Ecto neural progenitor cell (in vitro differentiated cells): Measurements from ENCODE around the gene RANBP1.
"Not testable (repeated sequence)": the region's sequence is repeated elsewhere in the genome, so short reads cannot be mapped to it uniquely, and the experiment has no call there.

Experiments
- DNase-seq: peaks from one replicate; pipeline ENCODE4 v3.0.0-alpha.2; 2018; ENCODE audit warnings: low spot score

RANBP1 gene

GRCh38 chr22:20115691-20116375 lies at the start of gene RANBP1:
Gene RANBP1 (plus strand): TSS chr22:20116104. CDS start chr22:20116185, 81 bp downstream.
- DNase-seq: no peak

DNA sequence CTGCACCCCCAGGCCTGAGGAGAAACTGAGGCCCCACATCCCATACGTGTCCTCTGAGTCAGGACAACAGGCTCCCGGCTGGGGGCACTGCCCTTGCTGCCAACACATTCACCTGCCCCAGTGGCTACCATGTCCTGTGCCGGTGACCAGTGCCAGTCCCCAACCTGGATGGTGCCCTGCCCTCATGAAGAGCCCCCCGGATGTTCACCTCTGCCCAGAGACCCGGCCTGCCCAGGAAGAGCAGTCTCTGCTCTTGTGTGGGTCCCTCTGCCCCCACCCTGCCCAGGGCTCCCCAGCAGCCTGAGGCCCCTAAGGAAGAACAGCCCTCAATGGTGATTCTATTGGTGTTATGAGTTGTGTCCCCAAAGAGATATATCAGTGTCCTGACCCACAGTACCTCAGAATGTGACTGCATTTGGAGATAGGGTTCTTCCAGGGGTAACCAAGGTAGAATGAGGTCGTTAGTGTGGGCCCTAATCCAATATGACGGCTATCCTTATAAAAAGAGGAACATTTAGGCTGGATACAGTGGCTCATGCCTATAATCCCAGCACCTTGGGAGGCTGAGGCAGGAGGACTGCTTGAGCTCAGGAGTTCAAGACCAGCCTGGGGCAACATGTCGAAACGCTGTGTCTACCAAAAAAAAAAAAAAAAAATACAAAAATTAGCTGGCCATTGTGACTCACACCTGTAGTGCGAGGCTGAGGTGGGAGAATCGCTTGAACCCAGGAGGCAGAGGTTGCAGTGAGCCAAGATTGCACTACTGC lies 49.1 kb upstream of the RANBP1 start:
- no peak for DNase-seq

DNA sequence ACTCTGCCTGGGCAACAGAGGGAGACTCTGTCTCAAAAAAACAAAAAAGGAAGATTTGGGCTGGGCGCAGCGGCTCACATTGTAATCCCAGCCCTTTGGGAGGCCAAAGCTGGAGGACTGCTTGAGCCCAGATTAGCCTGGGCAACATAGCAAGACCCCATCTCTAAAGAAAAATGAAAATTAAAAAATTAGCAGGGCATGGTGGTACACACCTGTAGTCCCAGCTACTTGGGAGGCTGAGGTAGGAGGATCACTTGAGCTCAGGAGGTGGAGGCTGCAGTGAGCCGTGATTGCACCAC lies 48.6 kb upstream of the RANBP1 start:
- not testable (repeated sequence) for DNase-seq

GRCh38 chr22:20068640-20069039 lies 47.3 kb upstream of the RANBP1 start:
- no peak for DNase-seq

DNA sequence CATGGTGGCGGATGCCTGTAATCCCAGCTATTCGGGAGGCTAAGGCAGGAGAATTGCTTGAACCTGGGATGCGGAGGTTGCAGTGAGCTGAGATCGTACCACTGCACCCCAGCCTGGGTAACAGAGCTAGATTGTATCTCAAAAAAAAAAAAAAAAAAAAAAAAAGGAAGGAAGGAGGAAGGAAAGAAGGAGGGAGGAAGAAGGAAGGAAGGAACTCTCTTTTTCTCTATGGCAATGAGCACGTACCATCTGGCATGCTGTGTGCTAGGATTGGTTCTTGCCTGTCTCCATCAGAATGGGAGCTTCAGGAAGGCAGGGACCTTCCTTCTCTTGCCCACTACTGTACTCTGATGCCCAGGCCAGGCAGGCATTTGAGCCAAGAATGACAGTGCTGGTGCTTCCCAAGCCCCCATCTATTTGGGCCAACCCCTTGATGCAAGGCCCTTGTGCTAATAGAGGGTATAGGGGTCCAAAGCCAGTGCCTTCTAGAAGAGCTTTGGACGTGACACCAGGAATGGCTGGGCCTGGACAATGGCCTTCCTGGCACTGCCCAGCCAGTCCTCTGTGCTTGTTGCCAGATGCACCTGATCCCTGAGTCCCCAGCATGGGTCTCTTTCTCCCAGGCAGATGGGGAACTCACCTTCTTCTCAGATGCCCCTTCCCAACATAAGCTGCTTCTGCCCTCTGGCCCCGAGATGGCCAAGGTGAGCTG lies 46.4 kb upstream of the RANBP1 start:
- DNase-seq: no peak

DNA sequence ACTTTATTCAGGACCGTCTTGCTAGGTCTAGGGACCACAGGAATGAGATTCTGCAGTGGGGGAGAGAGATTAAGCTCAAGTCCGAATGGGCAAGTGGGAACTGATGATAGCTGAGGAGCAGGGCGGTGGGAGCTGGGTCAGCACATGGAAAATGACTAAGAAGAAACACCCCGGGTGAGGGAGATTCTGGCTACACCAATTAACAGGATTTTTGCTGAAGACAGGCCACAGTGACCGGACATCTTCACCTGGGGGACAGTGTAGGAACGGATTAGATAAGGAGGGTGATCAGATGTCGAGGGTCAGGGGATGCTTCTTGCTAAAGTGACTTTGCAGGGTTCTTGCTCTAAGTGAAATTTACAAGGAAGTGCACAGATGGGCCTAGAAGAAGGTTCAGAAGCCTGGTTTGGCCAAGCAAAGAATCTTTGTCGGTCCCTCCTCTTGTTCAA lies 44.4 kb upstream of the RANBP1 start:
- DNase-seq: no peak

- no peak for DNase-seq
Measured at GRCh38 chr22:20076627-20077172, 39.2 kb upstream of the RANBP1 start.

DNA sequence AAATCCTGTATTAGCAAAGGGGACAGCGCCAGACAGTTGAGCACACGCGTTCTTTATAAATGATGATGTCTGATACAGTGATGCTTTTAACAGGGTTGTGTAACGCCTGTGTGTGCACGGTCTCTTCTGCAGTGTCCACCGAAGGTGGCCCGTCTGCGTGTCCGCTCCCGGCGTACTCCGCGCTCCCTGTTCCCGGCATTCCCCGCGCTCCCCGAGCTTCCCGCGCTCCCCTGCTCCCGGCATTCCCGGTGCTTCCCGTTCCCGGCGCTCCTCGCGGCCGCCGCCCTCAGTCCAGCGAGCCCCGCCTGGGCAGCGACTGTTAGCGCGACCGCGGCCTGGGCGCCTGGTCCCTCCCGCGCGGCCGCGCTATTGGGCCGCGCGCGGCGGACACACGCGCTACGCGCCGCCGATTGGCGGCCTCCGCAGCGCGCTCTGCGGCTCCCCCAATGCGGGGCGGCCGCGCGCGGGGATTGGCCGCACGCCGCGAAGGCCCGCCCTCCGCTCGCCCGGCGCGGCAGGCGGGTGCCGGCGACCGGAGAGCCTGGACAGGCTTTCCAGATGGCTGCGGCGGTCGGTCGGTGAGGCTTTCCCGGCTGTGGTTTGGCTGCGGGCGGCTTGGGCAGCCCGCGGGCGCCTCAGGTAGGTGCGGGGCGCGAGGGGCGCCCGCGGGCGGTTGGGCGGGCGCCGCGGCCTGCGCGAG lies 36.0 kb upstream of the RANBP1 start, which contains the start of gene DGCR8:
DGCR8 (plus strand) TSS at position 497 of the 700 bp plus-strand sequence. CDS start 5,723 bp downstream, outside the sequence.
- peak; percentile 97 for DNase-seq

- DNase-seq: peak; percentile 83
Measured at GRCh38 chr22:20080445-20080775, 35.5 kb upstream of the RANBP1 start.

DNA sequence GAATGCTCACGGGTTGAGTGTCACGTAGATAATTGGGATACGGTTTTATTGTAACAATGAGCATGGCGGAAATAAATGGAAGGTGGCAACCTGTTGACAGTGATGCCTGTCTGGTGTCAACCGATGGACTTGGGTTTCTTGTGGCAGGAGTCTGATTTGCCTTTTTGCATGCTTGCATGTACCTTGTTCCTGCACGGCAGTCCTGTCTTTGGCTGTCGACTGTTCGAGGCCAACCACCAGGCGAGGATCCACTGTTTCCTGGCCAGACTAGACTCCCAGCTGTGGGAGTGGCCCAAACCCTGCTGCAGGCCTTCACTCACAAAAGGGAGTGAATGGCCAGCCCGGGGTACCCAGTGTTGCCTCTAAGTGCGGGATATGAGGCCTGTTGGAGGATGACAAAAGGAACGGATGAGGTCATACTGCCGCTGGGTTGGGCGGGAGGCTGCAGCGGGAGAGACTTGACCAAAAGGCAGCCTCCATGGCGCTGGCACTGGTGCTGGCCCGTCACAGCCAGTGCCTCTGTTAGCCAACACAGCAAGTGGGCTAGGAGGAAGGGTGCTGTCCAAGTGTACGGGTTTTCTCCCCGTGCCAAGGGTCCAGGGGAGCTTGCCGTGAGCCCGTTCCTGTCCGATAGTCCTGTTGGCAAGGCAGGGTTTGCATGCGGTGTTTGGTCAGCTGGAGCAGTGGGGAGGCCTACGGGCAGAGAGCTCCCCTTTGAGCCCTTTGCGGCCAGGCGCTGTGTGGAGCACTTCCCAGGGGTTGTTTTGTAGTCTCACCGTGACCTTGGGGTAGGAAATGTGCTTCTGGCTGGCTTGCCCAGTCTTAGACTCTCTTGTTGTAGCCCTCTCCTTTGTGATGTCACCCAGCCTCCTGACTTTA lies 34.9 kb upstream of the RANBP1 start:
- DNase-seq: peak; percentile 67

DNA sequence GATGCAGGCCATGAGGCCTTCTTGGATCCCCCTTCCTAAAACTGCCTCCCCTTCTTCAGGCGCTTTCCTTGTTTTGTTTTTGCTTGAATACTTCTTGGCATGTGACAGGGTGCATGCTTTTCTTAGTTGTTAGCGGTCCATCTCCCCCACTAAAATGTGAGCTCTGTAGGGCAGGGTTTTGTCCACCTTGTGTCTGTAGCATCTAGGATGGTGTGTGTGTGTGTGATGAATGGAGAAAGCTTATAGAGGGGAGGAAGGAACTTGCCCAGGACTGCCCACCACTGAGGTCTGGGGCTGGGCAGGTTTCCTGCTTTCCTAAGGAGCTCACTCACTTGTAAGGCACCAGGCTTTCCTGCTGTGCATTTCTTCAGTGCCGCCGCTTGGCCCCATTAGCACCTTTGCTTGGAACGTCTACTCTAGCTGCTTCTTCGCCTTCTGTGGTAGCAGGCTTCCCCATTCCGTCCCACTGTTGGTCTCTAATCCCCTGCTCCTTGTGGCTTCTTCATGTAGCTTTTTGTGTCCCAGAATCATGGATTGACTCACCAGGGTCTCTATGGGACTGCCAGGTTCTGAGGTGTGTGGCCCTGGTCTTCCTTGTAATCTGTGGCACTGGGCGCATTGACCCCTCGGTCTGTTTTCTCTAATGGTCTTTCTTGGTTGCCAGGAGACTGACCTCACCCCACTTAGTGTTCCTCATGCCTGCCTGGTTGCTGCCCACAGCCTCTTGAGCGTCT lies 32.6 kb upstream of the RANBP1 start:
- no peak for DNase-seq

DNA sequence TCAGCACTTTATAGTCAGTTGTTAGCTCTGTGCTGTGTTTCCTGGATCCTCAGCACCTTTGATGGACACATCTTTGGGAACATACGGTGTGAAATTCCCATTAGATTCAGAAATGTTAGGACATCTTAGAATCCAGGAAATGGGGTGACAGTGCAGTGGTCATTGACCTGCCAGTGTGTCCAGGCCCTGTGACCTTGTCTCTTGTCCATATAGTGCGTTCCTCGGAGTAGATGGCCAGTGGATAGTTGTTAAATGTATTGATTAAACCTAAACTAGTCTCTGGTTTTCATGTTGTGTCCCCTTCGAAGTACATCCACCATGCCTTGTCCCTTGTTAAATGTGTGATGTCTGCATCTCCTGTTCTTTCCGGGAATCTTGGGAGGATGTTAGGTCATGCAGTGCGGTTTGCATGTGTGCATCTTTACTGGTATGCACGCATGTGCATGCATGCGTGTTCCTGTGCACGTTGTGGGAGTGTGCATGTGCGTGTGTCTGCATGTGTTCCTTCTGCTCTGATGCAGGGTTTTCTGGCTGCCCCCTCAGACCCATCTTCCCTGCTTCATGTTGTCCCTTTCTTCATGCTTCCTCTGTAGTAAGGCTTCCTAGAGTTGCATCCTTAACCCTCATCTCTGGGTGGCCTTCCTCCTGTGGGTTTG lies 31.9 kb upstream of the RANBP1 start:
- DNase-seq: no peak

DNA sequence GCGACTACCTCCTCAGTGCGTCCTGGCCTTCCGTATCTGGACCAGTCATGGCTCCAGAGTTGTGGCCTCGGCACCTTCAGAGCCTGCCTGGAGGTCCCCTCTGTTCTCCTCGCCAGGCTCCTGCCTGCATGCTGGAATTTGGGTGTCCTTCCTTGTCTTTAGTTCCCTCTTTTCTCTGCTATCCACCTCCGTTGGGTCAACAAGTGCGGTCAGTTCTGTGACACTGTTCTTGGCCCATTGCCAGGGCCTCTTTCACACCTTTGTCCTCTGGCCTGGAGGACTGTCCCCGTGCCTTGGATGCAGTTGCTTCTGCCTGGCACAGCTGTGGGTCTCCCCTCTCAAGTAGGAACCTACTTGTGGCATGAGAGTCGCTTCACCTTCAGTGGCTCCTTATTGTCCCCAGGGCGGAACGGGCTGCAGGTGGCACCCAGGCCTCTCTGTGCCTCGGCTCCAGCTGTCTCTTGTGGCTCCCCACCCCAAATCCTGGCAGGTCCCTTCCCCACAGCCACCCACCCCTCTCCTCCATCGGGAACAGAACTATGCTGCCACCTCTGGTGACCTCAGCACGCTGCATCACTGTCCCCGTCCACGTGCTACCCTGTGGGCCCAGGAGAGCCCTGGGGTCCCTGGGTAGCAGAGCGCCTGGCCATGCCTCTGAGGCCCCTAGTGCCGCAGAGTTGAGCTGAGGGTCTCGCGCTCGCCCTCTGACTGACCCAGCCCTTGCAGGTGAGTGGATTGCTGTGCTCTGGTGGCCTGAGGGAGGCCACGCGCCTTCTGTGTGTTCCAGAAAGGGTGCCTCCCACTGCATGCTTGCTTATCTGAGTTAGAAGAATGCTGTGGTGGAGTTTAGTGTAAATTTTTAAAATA lies 31.1 kb upstream of the RANBP1 start:
- peak; percentile 81 for DNase-seq

DNA sequence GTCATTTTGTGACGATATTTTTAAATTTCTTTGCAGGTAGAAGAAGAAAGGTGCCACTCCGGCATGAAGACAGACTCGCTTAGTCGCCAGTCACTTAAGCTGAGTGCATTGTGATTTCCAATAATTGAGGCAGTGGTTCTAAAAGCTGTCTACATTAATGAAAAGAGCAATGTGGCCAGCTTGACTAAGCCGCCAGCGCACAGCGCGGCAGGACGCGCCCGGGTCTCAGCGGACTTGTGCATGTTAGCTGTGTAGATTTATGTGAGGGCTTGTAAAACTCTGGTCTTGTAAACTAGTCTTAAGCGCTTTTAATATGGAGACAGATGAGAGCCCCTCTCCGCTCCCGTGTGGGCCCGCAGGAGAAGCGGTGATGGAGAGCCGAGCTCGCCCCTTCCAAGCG lies 30.3 kb upstream of the RANBP1 start:
- DNase-seq: no peak

GRCh38 chr22:20086101-20086599 lies 29.8 kb upstream of the RANBP1 start:
- no peak for DNase-seq

GRCh38 chr22:20086763-20087162 lies 29.1 kb upstream of the RANBP1 start:
- DNase-seq: no peak

DNA sequence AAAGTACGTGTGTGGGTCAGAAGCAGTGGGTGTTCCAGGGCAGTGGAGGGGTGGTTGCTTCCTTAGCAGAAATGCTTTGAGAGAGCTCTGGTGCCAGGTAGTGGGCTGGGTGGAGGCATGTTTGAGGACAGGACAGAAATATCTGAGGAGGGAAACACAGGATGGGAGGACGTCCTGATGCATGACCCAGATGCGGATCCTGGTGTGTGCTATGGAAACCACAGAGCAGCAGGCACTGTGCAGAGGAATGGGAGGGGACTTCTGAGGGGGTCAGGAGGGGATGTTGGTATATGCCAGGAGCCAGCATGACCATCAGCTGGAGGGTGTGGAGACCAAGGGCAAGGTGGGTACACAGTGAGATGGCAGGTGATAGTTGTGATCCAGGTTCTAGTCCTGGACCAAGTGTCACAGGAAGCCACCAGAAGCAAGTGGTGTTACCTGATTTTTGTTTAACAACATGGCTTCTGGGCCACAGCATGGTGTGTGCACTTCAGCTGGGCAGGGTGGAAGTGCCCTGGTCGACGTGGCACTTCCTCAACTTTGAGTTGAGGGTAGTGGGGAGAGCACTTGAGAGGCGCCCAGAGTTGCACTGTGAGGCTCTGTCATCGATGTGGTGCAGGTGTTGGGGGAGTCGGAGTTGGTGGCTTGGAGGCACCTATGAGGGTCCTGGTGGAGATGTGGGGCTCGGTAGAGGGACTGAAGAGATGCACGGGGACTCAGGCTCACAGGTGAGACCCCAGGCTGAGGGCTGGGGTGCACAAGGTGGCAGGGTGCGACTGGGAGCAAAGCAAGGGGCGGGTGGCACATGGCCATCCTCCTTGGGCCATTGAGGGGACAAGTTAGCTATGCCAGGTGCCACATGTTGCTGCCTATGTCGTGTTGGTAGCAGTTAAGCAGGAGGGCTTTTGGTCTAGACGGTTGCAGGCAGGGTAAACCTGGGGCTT lies 28.3 kb upstream of the RANBP1 start:
- no peak for DNase-seq

DNA sequence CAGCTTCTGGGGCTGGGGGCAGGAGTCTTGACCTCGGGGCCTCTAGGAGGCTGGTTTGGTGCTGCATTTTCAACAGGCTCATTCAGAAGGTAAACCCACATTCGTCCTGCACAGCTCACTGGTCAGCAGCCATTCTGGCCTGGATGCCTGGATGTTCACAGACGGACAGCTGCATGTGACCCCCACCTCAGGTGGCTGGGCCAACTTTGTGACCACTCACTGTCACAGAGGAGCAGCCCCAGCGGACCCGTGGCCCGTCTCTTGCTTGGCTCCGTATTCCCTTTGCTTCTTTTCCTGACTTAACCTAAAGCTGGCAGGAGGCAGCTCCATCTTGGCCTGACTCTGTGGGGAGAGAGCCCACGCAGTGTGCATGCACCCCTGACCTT lies 27.6 kb upstream of the RANBP1 start:
- no peak for DNase-seq
